Measurements from ENCODE around the gene TKFC.
A peak's percentile ranks its signal among the peaks of the same experiment; 100 is the strongest.

The TKFC gene

DNA sequence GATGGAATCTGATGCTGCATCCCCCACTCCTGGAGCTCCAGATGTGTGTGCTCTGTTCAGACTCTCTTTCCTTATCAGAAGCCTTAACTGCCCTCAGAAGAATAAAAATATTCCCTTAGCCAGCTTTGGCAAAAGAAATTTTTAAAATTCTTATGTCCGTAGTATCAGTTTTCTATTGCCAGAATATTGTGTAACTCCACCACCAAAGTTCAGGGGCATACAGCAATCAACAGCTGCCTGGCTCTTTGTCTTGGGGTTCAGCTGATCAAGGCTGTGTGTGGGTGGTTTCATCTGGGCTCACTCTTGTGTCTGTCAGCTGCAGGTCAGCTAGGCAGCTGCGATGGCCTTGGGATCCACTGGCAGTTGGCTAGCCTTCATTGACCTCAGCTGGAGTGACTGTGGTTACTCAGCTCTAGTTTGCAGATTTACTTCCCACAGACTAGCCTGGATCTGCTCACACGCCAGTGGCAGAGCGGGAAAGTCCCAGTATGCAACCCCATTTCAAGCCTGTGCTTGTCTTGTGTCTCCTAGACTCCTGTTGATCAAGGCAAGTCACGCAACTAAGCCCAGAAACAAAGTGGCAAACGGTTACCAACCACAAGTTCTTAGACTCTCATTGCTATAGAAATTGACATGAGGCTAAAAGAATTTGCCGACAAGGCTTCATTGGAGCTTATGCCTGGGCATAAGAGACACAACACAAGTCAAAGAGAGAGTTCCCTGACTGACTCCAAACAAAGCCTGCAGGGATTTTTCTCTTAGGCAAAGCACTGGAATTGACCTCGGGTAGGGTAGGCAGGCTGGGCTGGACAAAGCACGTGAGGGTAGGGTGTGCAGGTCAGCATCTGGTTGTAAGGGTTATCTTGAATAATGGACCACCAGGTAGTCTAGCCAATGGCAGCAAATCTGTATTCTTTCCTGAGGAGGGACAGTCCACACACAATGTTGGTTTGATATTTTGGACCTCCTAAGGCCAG, 36.6 kb downstream of the TKFC start:
- TF ChIP-seq, protein P1, sequence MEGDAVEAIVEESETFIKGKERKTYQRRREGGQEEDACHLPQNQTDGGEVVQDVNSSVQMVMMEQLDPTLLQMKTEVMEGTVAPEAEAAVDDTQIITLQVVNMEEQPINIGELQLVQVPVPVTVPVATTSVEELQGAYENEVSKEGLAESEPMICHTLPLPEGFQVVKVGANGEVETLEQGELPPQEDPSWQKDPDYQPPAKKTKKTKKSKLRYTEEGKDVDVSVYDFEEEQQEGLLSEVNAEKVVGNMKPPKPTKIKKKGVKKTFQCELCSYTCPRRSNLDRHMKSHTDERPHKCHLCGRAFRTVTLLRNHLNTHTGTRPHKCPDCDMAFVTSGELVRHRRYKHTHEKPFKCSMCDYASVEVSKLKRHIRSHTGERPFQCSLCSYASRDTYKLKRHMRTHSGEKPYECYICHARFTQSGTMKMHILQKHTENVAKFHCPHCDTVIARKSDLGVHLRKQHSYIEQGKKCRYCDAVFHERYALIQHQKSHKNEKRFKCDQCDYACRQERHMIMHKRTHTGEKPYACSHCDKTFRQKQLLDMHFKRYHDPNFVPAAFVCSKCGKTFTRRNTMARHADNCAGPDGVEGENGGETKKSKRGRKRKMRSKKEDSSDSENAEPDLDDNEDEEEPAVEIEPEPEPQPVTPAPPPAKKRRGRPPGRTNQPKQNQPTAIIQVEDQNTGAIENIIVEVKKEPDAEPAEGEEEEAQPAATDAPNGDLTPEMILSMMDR (IDR thresholded peaks at IDR 0.05) = no peak
- peaks cover 81% of the 10 kb centered on the region for H3K36me3 Mint-ChIP-seq (ENCODE audit: low read depth)
- no peaks in the 10 kb centered on the region for H3K4me1 Mint-ChIP-seq
- H3K9me3 Mint-ChIP-seq = peaks cover 45% of the 10 kb centered on the region
- no peak overlapping the region for H3K4me3 Mint-ChIP-seq
- H3K27me3 Mint-ChIP-seq (ENCODE audit: low read depth, poor library complexity) = no peaks in the 10 kb centered on the region
- H3K27ac Mint-ChIP-seq = peak overlapping the region; percentile 34
- DNase-seq = no peak

DNA sequence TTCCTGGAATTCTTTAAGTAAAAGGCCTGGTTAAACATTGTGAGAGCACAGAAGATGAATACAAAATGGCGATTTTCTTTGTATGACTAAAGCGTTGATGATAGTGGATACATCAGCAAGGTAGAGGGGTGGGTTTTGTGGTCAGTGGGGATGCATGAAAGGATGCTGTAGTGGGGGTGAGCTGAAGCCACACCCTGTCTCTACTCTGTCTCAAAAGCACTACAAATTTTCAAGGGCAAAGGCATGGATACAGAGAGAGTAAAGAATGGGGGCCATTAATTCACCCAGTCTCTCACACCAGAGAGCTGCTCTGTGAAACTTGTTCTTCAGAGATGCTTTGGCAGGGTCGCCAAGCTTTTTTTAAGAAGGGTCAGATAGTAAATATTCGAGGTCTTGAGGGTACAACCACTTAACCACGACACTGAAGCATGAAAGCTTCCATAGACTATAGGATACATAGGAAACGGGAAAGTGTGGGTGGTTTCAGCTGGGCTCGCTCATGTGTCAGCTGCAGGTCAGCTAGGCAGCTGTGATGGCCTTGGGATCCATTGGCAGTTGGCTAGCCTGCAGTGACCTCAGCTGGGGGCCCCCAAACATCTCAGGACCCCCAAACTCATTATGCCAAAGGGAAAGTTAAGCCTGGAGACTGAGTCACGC, 37.4 kb downstream of the TKFC start:
- Mint-ChIP-seq H3K27me3 (ENCODE audit: low read depth, poor library complexity) (no peaks in the 10 kb centered on the region), H3K4me3 (no peak overlapping the region), H3K9me3 (peaks cover 50% of the 10 kb centered on the region), H3K36me3 (ENCODE audit: low read depth) (peaks cover 89% of the 10 kb centered on the region), H3K4me1 (no peaks in the 10 kb centered on the region), H3K27ac (peak overlapping the region; percentile 34)
- TF ChIP-seq, protein P1 (IDR thresholded peaks at IDR 0.05) = no peak
- no peak for DNase-seq

DNA sequence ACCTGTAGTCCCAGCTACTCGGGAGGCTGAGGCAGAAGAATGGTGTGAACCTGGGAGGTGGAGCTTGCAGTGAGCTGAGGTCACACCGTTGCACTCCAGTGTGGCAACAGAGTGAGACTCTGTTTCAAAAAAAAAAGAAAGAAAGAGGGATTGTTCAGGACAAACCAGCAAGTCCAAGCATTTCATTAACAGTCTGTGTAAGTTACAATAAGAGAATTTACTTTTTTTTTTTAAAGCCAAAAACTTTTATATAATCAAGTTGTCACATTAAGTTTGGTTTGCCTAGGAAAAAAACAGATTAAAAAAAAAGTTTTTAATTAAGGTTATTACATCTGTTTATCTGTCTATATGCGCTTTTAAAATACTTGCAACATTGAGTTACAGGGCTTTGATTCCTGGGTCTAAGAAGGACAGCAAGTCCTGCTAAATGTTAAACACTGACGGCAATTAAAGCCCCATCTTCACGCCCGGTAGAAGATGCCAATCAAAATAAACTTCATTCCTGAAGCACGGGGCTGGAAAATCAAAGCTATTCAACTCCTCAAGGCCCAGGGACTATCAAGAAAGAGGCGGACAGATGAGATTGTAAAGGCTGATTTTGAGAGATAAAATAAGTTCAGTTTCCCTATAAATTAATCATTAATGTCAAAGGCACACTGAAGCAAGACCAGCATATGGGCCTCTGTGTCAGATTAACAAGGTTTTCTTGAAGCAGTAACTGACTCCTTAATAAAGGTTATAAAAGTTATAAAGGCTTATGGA, 39.8 kb downstream of the TKFC start:
- H3K36me3 Mint-ChIP-seq (ENCODE audit: low read depth) = peaks cover 93% of the 10 kb centered on the region
- peaks cover 54% of the 10 kb centered on the region for H3K9me3 Mint-ChIP-seq
- H3K27ac Mint-ChIP-seq = no peak overlapping the region
- TF ChIP-seq, protein P1 (IDR thresholded peaks at IDR 0.05) = no peak
- no peak overlapping the region for H3K4me3 Mint-ChIP-seq
- no peak for DNase-seq
- H3K27me3 Mint-ChIP-seq (ENCODE audit: low read depth, poor library complexity) = no peaks in the 10 kb centered on the region
- H3K4me1 Mint-ChIP-seq = no peaks in the 10 kb centered on the region

DNA sequence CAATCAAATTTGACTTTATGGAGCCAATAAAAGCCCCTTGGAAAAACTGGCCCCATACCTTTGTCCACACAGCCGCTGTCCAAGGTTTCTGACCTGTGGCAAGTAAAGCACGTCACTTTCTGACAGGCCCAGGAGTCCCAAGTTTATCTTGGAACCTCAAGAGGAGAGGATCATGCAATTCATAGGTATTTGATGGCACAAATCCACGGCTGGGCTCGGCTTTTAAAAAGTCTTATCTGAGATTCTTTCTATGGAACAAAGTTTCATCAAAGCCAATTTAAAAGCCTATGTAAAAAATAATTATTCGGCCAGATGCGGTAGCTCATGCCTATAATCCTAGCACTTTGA, 42.7 kb downstream of the TKFC start:
- H3K27me3 Mint-ChIP-seq (ENCODE audit: low read depth, poor library complexity) = no peaks in the 10 kb centered on the region
- no peaks in the 10 kb centered on the region for H3K4me1 Mint-ChIP-seq
- no peak overlapping the region for H3K4me3 Mint-ChIP-seq
- DNase-seq = no peak
- H3K9me3 Mint-ChIP-seq = peaks cover 44% of the 10 kb centered on the region
- TF ChIP-seq, protein P1 (IDR thresholded peaks at IDR 0.05) = no peak
- H3K36me3 Mint-ChIP-seq (ENCODE audit: low read depth) = peaks cover 73% of the 10 kb centered on the region
- H3K27ac Mint-ChIP-seq = no peak overlapping the region

DNA sequence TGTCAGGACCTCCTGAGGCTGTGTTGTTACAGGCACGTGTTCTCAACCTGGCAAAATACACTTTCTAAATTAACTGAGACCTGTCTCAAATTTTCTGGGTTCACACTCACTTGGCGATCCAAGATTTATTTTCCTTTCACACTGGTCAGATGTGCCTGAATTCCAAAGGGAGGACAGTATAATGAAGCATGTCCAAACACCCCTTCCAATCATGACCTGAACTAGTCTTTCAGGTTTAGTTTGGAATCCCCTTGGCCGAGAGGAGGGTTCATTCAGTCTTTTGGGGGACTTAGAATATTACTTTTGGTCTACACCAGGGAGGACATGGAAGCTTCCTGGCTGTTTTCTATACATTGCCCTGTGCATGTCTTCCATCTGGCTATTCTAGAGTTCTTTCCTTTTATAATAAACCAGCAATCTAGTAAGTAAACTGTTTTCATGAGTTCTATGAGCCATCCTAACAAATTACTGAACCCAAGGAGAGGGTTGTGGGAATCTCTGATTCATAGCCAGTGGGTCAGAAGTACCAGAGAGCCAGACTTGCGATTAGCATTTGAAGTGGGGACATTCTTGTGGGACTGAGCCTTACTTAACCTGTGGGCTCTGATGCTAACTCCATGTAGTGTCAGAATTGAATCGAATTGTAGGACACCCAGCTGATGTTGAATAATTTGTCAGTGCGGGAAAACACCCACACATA, 44.6 kb downstream of the TKFC start:
- H3K4me3 Mint-ChIP-seq = no peak overlapping the region
- H3K36me3 Mint-ChIP-seq (ENCODE audit: low read depth) = peaks cover 54% of the 10 kb centered on the region
- TF ChIP-seq, protein P1 (IDR thresholded peaks at IDR 0.05) = no peak
- no peaks in the 10 kb centered on the region for H3K4me1 Mint-ChIP-seq
- H3K27ac Mint-ChIP-seq = no peak overlapping the region
- peaks cover 28% of the 10 kb centered on the region for H3K9me3 Mint-ChIP-seq
- no peaks in the 10 kb centered on the region for H3K27me3 Mint-ChIP-seq (ENCODE audit: low read depth, poor library complexity)
- DNase-seq = no peak

Measured in nephron progenitor cell (in vitro differentiated cells).